WTC11 (cell line): ENCODE measurements around the gene NPY1R. TPM values are rescaled to one million over a fixed set of nuclear protein-coding genes. Genes with fewer than 3 reads are reported as not detected.
A peak's percentile ranks its signal among the peaks of the same experiment; 100 is the strongest.

Experiments used
- ATAC-seq: fragments of 200-7000 bp; cut with Tn5 transposase; 2 replicates; pipeline ENCODE4 v1.10.0; 2021; ENCODE audit warnings: mild to moderate bottlenecking, moderate library complexity
- Bru-seq: library from RNA; stranded (reverse); fragments of 400-500 nt; gene quantifications from one replicate; lab custom pipeline; 2021; lab: Mats Ljungman, UMichigan
- CTCF ChIA-PET: fragments of 300-600 bp; sonication (Branson Sonifier 250); formaldehyde crosslinking; loops from one replicate; lab custom pipeline; 2021; ENCODE audit warnings: antibody characterized with exemption; lab: Charles Lee
- POLR2A ChIA-PET: fragments of 350-600 bp; sonication (Branson Sonifier 250); formaldehyde crosslinking; loops from one replicate; lab custom pipeline; 2021; ENCODE audit warnings: antibody characterized with exemption; lab: Charles Lee
- DNase-seq: peaks from one replicate; pipeline ENCODE4 v3.0.0; 2021; ENCODE audit warnings: low spot score
- H3K27ac Mint-ChIP-seq: 2 replicates; pipeline ENCODE4 v1.8.0; 2021; ENCODE audit warnings: mixed read lengths
- H3K27me3 Mint-ChIP-seq: 2 replicates; pipeline ENCODE4 v1.8.0; 2021; ENCODE audit warnings: low read depth, mild to moderate bottlenecking, moderate library complexity, mixed read lengths
- H3K36me3 Mint-ChIP-seq: 2 replicates; pipeline ENCODE4 v1.8.0; 2021; ENCODE audit warnings: mixed read lengths
- H3K4me1 Mint-ChIP-seq: 2 replicates; pipeline ENCODE4 v1.8.0; 2022; ENCODE audit warnings: mixed read lengths
- H3K4me3 Mint-ChIP-seq: 2 replicates; pipeline ENCODE4 v1.8.0; 2021; ENCODE audit warnings: mild to moderate bottlenecking, moderate library complexity, mixed read lengths
- H3K9me3 Mint-ChIP-seq: 2 replicates; pipeline ENCODE4 v1.8.0; 2021; ENCODE audit warnings: mixed read lengths
- AFF4 ChIP-seq: sonication (generic); formaldehyde crosslinking; IDR thresholded peaks from 2 replicates; pipeline ENCODE4 v1.8.1; 2023; ENCODE audit warnings: mild to moderate bottlenecking, missing genetic modification reagents, borderline replicate concordance
- ATF3 ChIP-seq: sonication (generic); formaldehyde crosslinking; conservative IDR thresholded peaks from 2 replicates; pipeline ENCODE4 v1.8.1; 2022; ENCODE audit warnings: mild to moderate bottlenecking, missing genetic modification reagents
- CTCF ChIP-seq: fragments of 200-600 bp; IDR thresholded peaks from 2 replicates; pipeline ENCODE4 v1.8.0; 2022; ENCODE audit warnings: antibody characterized with exemption
- ESRRA ChIP-seq: sonication (generic); formaldehyde crosslinking; IDR thresholded peaks from 2 replicates; pipeline ENCODE4 v1.8.1; 2022; ENCODE audit warnings: mild to moderate bottlenecking, missing genetic modification reagents, borderline replicate concordance
- ETV6 ChIP-seq: sonication (generic); formaldehyde crosslinking; IDR thresholded peaks from 2 replicates; pipeline ENCODE4 v1.8.1; 2022; ENCODE audit warnings: mild to moderate bottlenecking, missing genetic modification reagents
- FOXK1 ChIP-seq: sonication (generic); formaldehyde crosslinking; IDR thresholded peaks from 2 replicates; pipeline ENCODE4 v1.8.0; 2022; ENCODE audit warnings: mild to moderate bottlenecking, moderate library complexity, missing genetic modification reagents
- JAZF1 ChIP-seq: fragments of 250-450 bp; sonication (Bioruptor Pico); IDR thresholded peaks from 2 replicates; pipeline ENCODE4 v1.9.0; 2021; ENCODE audit warnings: moderate library complexity, mild to moderate bottlenecking, inconsistent platforms
- KAT7 ChIP-seq: sonication (generic); formaldehyde crosslinking; IDR thresholded peaks from 2 replicates; pipeline ENCODE4 v1.8.1; 2023; ENCODE audit warnings: missing genetic modification reagents, mild to moderate bottlenecking, borderline replicate concordance
- SP1 ChIP-seq: sonication (generic); formaldehyde crosslinking; conservative IDR thresholded peaks from 2 replicates; pipeline ENCODE4 v1.8.1; 2022; ENCODE audit warnings: missing genetic modification reagents
- TCF7 ChIP-seq: sonication (generic); formaldehyde crosslinking; IDR thresholded peaks from 2 replicates; pipeline ENCODE4 v1.8.0; 2022; ENCODE audit warnings: mild to moderate bottlenecking, low read depth, missing genetic modification reagents, moderate library complexity
- ZNF416 ChIP-seq: fragments of 250-450 bp; sonication (Bioruptor Pico); IDR thresholded peaks from 2 replicates; pipeline ENCODE4 v1.9.0; 2021; ENCODE audit warnings: mild to moderate bottlenecking, inconsistent platforms
- long read RNA-seq, 3 experiments: library from RNA in 1 of 3; library from capped mRNA in 1 of 3; library from polyadenylated mRNA in 1 of 3; unstranded in 2 of 3; stranded (forward) in 1 of 3; transcript quantifications; one replicate each; pipeline ENCODE4 v2.0.0, GENCODE V29; 2021
- total RNA-seq: library from RNA; stranded (reverse); gene quantifications from 3 replicates; pipeline ENCODE4 v1.2.3, GENCODE V29; 2021
- TF ChIP-seq, protein P1 (sequence below): sonication (generic); formaldehyde crosslinking; IDR thresholded peaks from 2 replicates; pipeline ENCODE4 v1.8.0; 2022; ENCODE audit warnings: mild to moderate bottlenecking, missing genetic modification reagents
- TF ChIP-seq, protein P2 (sequence below): sonication (generic); formaldehyde crosslinking; IDR thresholded peaks from 2 replicates; pipeline ENCODE4 v1.8.1; 2023; ENCODE audit warnings: mild to moderate bottlenecking, moderate library complexity, missing genetic modification reagents
- TF ChIP-seq, protein P3 (sequence below): sonication (generic); formaldehyde crosslinking; IDR thresholded peaks from 2 replicates; pipeline ENCODE4 v1.8.0; 2022; ENCODE audit warnings: mild to moderate bottlenecking, missing genetic modification reagents
- TF ChIP-seq, protein P4 (sequence below): sonication (generic); formaldehyde crosslinking; IDR thresholded peaks from 2 replicates; pipeline ENCODE4 v1.8.1; 2023; ENCODE audit warnings: mild to moderate bottlenecking, missing genetic modification reagents, moderate library complexity
- TF ChIP-seq, protein P5 (sequence below): sonication (generic); formaldehyde crosslinking; IDR thresholded peaks from 2 replicates; pipeline ENCODE4 v1.8.1; 2022; ENCODE audit warnings: mild to moderate bottlenecking, moderate library complexity, missing genetic modification reagents

The NPY1R gene
- 18.0 to 21.5 TPM (median 21.3 TPM) in 3 replicates for total RNA-seq
- percentile 90 among the genes with signal in this experiment for Bru-seq, nascent RNA
- long read RNA-seq, experiment 1, transcript NPY1R-201 (3 exons, 3,029 nt), result major isoform, 42 of 76 reads
- long read RNA-seq, experiment 1, partial matches to known transcripts, result 7 of 76 reads
- long read RNA-seq, experiment 1, other reads (novel, unspliced or antisense), result 27 of 76 reads
- long read RNA-seq, experiment 2, transcript NPY1R-201 (3 exons, 3,029 nt), result major isoform, 15 of 34 reads
- long read RNA-seq, experiment 2, partial matches to known transcripts, result 8 of 34 reads
- long read RNA-seq, experiment 2, other reads (novel, unspliced or antisense), result 10 of 34 reads
- long read RNA-seq, experiment 3, transcript NPY1R-201 (3 exons, 3,029 nt), result major isoform, 19 of 29 reads
- long read RNA-seq, experiment 3, partial matches to known transcripts, result 6 of 29 reads
- long read RNA-seq, experiment 3, other reads (novel, unspliced or antisense), result 3 of 29 reads

DNA sequence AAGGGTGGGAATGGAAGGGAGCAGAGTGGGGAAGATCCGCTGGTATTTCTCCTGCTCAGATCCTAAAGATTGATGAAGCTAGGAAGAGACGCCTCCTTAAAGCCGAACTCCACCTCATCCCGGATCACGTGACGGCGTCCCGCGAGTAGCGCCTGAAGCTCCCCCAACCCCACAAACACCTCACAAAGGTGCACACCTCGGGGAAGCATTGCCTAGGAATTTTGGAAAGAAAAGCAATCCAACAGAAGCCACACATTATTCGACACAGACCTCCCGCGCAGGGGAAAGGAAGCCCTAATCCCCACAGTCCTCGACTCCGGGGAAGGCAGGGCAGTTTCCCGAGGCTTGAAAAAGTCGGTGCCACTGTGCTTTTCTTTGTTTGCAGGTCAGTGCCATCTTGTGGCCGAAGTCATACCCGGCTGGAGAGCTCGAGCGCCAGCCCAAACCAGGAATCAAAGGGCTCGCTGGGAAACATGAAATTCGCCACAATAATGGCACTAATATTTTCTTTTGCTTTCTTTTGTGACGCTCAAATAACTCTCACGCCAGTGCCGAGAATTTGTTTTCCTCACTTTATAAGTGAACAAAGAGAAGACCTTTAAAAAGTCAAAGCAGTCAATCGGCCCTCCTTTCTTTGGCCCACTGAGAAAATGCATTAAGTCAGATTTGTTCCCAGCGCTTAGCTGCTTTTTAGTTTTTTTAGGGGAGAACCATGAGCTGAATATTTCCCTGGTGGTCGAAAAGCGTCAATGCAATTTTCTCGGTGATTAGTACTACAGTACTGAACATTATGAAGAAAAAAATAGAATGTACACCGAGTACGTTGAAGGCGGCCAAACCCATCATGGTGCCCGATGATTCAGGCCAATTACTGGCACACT is at the start of gene NPY1R:
Gene NPY1R, minus strand, starts transcription at position 71 of the 881 bp plus-strand sequence. CDS start 6,042 bp downstream, outside the sequence.
- peak within 1 kb of the TSS; percentile 81 for H3K4me3 Mint-ChIP-seq
- peak; percentile 78 for DNase-seq
- TF ChIP-seq, protein P1, sequence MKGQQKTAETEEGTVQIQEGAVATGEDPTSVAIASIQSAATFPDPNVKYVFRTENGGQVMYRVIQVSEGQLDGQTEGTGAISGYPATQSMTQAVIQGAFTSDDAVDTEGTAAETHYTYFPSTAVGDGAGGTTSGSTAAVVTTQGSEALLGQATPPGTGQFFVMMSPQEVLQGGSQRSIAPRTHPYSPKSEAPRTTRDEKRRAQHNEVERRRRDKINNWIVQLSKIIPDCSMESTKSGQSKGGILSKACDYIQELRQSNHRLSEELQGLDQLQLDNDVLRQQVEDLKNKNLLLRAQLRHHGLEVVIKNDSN (CRISPR knock-in tag), result peak; percentile 96
- TF ChIP-seq KAT7 (no peak), TCF7 (CRISPR knock-in tag) (no peak), ZNF416 (no peak), FOXK1 (CRISPR knock-in tag) (no peak), ESRRA (CRISPR knock-in tag) (0 out of 2 replicates have a peak, but pooled peaks have one; percentile 26), JAZF1 (CRISPR knock-in tag) (no peak), CTCF (peak; percentile 31; the same call in 1 of the 2 replicates), AFF4 (CRISPR knock-in tag) (no peak), ATF3 (no peak), ETV6 (CRISPR knock-in tag) (0 out of 2 replicates have a peak, but pooled peaks have one; percentile 7), SP1 (CRISPR knock-in tag) (peak; percentile 7; the same call in 1 of the 2 replicates)
- TF ChIP-seq, protein P2, sequence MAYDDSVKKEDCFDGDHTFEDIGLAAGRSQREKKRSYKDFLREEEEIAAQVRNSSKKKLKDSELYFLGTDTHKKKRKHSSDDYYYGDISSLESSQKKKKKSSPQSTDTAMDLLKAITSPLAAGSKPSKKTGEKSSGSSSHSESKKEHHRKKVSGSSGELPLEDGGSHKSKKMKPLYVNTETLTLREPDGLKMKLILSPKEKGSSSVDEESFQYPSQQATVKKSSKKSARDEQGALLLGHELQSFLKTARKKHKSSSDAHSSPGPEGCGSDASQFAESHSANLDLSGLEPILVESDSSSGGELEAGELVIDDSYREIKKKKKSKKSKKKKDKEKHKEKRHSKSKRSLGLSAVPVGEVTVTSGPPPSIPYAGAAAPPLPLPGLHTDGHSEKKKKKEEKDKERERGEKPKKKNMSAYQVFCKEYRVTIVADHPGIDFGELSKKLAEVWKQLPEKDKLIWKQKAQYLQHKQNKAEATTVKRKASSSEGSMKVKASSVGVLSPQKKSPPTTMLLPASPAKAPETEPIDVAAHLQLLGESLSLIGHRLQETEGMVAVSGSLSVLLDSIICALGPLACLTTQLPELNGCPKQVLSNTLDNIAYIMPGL (CRISPR knock-in tag), result peak; percentile 71; the same call in 1 of the 2 replicates
- TF ChIP-seq, protein P3, sequence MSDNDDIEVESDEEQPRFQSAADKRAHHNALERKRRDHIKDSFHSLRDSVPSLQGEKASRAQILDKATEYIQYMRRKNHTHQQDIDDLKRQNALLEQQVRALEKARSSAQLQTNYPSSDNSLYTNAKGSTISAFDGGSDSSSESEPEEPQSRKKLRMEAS, result peak; percentile 38; the same call in 1 of the 2 replicates
- TF ChIP-seq, protein P4, sequence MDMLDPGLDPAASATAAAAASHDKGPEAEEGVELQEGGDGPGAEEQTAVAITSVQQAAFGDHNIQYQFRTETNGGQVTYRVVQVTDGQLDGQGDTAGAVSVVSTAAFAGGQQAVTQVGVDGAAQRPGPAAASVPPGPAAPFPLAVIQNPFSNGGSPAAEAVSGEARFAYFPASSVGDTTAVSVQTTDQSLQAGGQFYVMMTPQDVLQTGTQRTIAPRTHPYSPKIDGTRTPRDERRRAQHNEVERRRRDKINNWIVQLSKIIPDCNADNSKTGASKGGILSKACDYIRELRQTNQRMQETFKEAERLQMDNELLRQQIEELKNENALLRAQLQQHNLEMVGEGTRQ (CRISPR knock-in tag), result peak; percentile 96
- TF ChIP-seq, protein P5, sequence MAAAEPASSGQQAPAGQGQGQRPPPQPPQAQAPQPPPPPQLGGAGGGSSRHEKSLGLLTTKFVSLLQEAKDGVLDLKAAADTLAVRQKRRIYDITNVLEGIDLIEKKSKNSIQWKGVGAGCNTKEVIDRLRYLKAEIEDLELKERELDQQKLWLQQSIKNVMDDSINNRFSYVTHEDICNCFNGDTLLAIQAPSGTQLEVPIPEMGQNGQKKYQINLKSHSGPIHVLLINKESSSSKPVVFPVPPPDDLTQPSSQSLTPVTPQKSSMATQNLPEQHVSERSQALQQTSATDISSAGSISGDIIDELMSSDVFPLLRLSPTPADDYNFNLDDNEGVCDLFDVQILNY (CRISPR knock-in tag), result 0 out of 2 replicates have a peak, but pooled peaks have one; percentile 51
- TF ChIP-seq, all 79 proteins: peak for 9
- Mint-ChIP-seq H3K9me3 (no peaks in the 10 kb centered on the region), H3K36me3 (no peaks in the 10 kb centered on the region), H3K4me1 (peaks cover 25% of the 10 kb centered on the region), H3K27ac (peak within 1 kb of the TSS; percentile 82), H3K27me3 (peaks cover 17% of the 10 kb centered on the region)
- ChIA-PET CTCF (interaction anchor here (0.6 to 2.4 kb wide), 36 partner anchors 10 to 835 kb away, joined by 3 to 32 read pairs (median 4); partner anchors contain the start of gene TMA16), POLR2A (interaction anchor here (0.8 to 1.8 kb wide), 2 partner anchors 161 to 162 kb away, joined by 3 to 11 read pairs; partner anchors contain the start of gene TMA16)
- ATAC-seq, result peak; percentile 78
